Activated CD4-positive, alpha-beta T cell treated with anti-CD3 and anti-CD28 coated beads, Interleukin-10, Interleukin-2, amounts not matched to agents 100 ng/mL and 50 ng/mL, durations not matched to agents 16 hours and 8 hours (primary cell): ENCODE results near the gene NAA16.
"Not testable (repeated sequence)": the region's sequence is repeated elsewhere in the genome, so short reads cannot be mapped to it uniquely, and the experiment has no call there.

Experiments
- DNase-seq: peaks from one replicate; pipeline ENCODE4 v3.0.0-alpha.2; 2020

Gene NAA16

DNA sequence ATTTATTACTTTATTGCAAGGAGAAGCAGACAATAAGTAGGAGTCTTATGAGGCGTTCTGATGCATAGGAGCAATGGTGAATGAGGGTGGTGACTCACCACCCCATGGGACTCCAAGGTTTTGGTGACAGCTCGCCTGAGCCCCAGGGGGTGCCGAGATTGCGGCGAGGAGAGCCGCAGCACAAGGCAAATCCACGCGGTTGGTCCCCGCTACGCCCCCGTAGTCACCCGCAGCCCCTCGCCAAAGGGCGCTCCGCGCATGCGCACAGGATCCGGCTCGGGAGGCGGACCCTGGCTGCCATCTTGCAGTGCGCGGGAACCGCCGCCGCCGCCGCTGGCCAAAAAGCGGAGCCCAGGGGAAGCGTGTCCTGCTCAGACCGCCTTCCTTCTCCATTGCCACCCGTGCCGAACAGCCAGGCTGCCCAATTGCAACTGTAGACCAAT is at the start of gene NAA16:
Gene NAA16, plus strand, starts transcription at position 305 of the 443 bp plus-strand sequence. CDS start 262 bp downstream, outside the sequence.
- DNase-seq, result peak; percentile 97

DNA sequence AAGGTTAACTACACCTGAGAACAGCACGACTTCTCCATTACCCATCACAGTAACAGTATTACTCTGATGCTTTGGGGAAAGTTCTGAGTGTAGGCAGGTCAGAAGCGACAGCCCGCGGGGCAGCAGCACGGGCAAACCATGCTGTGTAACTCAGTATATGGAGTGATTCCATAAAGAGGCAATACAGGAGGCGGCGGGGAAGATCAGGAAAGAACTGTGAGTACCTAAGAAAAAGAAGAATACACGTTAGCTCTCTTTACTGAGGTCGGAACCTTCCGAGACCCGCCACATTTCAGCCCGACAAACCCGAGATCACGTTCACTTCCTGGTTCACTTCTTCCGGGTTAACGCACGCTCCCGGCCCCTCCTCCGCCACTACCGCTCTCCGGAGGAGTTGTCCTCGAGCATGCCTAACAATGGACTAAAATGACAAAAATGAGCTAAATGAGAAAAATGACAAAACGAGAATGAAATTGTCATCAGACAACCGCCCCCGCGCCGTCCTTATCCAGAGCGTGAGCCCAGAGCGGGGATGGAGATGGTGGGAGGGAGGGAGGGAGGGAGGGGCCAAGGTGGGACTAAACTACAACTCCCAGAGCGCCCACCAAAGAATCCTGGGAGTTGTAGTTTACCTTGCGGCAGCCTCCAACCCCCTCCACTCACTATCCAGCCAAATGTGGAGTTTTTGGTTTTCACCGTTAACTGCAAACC is 47.7 kb upstream of the NAA16 start, which contains the start of gene MTRF1:
Gene MTRF1, minus strand, starts transcription at position 316 of the 711 bp plus-strand sequence. CDS start 2,669 bp downstream, outside the sequence.
- peak; percentile 85 for DNase-seq

GRCh38 chr13:41267106-41267505 is 44.0 kb upstream of the NAA16 start:
- no peak for DNase-seq

DNA sequence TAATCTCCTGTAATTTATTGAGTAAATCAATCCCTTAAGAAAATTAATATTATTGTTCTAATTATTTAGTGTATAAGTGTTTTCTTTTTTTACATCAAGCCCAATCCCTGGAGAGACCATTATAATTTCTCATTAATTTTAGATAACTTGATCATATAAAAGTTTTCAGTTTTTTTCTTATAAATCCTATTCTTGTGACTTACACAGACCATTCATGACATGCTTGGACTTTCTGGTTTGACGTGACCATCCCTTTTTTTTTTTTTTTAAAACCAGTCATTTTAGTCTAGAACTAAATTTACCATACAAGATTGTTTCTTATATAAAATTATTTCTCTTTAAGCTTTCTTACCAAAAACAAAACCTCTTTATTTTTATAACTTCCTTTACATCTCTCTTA is 42.3 kb upstream of the NAA16 start:
- DNase-seq, result no peak

DNA sequence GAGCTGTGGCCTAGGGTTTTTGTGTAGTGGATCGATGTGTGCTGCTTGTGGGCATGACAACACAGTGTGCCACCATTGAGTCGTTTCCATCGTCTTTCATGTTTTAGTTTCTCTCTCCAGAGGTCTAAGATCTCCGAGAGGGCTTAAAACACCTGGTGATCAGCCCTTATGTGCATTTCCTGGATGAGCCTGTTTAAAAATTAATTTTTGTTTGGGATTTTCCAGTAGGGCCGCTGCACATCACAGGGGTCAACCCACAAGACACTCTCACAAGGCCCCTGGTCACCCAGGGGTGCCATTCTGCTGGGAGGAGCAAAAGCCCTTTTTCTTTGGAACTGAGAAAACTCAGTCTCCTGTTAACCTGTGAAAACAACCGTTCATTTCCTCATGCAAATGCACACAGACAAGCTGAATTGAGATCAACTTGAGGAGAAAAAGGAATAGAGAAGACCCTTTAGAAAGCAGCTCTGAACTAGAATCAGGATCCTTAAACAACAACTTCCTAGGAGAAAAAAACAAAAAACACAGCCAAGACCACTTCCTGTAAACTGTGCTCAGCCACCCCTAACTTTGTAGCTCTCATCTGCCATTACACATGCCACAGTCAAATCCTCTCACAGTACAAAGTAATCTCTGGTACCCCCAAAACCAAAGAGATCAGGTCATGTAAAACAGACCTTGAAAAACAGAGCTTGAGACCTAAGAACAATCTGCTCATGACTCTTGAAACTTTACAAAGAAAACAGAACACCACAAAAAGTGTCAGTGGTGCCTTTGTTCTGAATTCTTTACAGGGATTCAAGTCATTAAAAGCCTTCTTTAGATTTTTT is 39.4 kb upstream of the NAA16 start:
- no peak for DNase-seq

GRCh38 chr13:41273831-41274441 is 37.1 kb upstream of the NAA16 start:
- DNase-seq, result no peak

GRCh38 chr13:41274881-41275280 is 36.2 kb upstream of the NAA16 start:
- DNase-seq, result no peak

DNA sequence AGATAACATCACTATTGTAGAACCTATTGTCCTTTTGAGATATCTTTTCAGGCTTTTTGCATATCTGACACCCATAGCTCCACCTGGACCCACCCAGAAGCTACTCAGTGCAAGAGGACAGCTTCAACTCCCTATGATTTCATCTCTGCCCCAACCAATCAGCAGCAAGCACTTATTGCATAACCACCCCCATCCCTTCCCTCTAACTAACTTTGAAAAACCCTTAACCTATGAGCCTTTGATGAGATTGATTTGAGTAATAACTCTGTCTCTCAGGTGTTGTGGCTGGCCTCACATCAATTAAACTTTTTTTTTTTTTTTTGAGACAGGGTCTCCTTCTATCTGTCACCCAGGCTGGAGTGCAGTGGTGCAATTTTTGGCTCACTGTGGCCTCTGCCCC is 34.2 kb upstream of the NAA16 start:
- no peak for DNase-seq

- DNase-seq, result not testable (repeated sequence)
Measured at GRCh38 chr13:41279156-41279555, 31.9 kb upstream of the NAA16 start.

- DNase-seq, result no peak
Measured at GRCh38 chr13:41282129-41282571, 28.9 kb upstream of the NAA16 start.

GRCh38 chr13:41284512-41285288 is 26.4 kb upstream of the NAA16 start:
- no peak for DNase-seq

GRCh38 chr13:41286370-41286769 is 24.7 kb upstream of the NAA16 start:
- no peak for DNase-seq

DNA sequence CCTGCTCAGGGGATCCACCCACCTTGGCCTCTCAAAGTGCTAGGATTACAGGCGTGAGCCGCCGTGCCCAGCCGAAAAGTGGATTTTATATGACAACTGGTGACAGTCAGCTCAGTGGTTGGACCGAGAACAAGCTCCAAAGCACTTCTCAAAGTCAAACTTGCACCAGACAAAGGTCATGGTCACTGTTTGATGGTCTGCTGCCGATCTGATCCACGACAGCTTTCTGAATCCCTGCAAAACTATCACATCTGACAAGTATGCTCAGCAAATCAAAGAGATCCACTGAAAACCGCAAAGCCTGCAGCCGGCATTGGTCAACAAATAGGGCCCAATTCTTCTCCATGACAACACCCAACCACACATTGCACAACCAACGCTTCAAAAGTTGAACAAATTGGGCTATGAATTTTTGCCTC is 21.6 kb upstream of the NAA16 start:
- no peak for DNase-seq

DNA sequence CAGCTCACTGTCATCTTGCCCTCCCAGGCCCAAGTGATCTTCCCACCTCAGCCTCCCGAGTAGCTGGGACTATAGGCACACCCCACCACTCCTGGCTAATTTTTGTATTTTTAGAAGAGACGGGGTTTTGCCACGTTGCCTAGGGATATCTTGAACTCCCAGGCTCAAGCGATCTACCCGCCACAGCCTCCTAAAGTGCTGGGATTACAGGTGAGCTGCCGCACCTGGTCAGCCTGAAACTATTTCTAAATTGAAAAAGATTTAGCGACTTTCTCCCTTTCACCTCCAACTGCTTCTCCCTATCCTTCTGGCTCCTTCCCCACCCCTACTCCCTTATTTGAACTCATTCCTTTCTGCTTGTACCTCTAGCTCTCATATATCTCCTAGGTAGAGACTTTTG is 19.8 kb upstream of the NAA16 start:
- DNase-seq, result no peak

GRCh38 chr13:41293272-41293671 is 17.8 kb upstream of the NAA16 start:
- DNase-seq, result no peak

DNA sequence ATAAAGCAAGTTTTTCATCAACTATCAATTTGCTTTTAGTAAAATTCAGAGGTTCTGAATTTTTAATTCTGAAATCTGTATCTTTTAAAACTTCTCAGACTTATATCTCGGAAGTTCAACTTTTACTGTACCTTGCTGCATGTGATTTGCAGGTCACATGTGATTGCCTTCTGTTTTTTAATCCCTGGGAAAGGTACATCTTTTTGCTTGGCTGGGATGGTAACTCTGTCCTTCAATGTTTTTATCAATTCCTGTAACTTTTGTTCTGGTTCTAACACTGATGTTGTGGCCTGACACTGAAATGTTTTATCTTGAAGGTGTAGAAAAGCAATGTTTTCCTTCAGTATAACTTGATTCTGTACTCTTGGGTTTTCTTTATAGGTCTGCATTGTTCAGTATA is 16.2 kb upstream of the NAA16 start:
- no peak for DNase-seq

GRCh38 chr13:41295973-41296372 is 15.1 kb upstream of the NAA16 start:
- no peak for DNase-seq

DNA sequence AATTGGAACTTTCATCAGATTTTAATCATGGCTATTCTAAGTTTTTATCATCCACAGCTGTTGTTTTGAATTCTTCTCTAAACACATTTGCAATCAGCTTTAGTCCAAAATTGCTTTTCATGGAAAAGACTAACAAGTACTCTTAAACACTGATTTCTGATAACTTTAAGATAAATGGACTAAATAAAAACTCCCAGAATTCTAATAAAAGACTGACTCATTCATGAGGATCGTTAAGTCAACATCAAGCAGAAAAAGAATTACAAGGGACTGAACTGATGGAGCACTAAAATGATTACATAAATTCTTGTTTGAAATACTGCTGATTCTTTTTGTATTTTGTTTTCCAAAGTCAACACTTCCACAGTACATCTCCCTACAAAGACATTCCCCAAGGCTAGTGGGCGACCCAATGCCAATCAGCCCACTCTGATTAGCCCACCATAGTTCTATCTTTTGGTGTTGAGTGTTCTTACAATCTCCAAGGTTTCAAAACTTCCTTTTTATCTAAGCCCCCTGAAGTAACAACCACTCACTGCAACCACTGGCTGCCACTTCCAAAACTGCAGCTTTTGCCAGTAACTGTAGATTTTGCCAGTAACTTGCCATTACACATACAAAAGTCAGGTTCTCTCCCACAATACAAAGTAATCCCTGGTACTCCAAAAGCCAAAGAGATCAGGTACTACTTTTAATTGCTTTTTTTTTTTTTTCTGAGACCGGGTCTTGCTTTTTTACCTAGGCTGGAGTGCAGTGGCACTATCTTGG is 14.0 kb upstream of the NAA16 start:
- DNase-seq, result no peak

DNA sequence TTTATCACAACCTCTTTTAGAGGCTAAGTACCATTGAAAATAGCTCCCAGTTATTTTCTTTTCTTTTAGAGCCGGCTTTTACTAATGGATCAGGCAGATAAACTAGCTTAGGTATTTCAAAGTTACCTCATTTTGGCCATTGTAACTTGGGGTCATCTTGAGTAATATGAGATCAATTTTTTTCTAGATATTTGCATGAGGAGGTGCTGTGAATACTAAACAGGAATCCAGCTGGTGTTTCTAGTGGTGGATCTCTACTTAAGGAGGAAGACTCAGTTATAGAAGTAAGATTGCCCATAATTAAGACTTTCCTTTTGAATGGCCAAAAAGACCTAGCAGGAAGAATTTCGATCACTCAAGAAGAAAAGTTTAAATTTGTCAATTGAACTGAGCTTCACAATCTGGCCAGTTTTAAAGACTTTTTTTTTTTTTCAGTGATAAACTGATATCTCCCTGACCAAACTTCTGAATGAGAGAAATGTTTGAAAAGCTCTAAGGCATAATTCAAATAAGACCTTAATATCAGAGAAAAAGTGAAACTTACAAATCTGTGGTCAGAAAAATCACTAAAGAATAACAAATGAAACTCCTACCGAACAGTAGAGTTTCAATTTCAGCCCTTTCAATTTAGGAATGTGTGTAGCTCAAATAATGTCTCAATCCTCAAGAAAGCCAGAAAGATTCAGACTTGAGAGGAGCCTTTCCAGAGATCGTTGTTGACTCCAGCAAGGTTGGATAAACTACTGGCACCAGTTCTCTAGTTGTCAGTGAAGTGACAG is 11.6 kb upstream of the NAA16 start:
- no peak for DNase-seq

DNA sequence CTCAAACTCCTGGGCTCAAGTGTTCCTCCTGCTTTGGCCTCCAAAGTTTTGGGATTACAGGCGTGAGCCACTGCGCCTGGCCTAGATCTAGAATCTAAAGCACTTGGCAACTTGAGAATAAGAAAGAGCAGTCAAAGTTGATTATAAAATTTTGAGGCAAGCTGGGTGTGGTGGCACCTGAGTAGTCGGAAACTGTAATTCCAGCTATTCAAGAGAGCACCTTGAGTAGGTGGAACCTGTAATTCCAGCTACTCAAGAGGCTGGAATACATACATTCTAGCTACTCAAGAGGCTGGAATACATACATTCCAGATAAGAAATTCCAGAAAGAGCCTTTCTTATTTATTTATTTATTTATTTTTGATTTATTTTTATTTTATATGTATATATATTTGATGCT is 8.3 kb upstream of the NAA16 start:
- DNase-seq, result no peak

GRCh38 chr13:41304551-41304950 is 6.5 kb upstream of the NAA16 start:
- no peak for DNase-seq
